ENCODE data around the gene DGKI. TPM values are rescaled to one million over a fixed set of nuclear protein-coding genes. Genes with fewer than 3 reads are reported as not detected.

DGKI gene
- total RNA-seq, 4 donors from 2014 or later: 0.64 to 1.2 (median 1.00) TPM; not detected in 1

DNA sequence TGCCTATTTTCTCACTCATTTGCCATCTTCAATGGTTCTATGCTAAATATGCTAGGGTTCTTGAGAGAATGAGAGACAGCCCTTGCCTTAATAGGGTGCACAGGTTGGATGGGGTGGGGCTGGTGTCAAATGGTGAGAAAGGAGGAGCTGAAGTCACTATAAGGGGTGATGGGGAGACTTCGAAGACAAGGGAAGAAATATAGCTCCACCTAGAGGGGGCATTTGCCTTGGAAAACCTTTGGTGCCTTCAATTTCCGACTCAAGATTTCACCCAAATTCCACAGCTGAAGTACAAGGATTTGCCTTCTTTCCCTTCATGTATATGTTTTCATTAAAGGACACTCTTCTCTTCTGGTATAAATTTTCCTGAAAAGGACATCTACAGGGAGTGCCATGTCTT is 508.9 kb downstream of the DGKI start:
- H3K4me3 ChIP-seq: no peak overlapping the region
- no peaks in the 10 kb centered on the region for H3K27me3 ChIP-seq
- H3K4me1 ChIP-seq: no peaks in the 10 kb centered on the region
- WGBS, 2 donors (ENCODE audit: low coverage in 1 of 2): 48 to 65% methylated on average over 2 of the region's 2 CpGs
- H3K27ac ChIP-seq: no peak overlapping the region
- in situ Hi-C loops (cut with MboI; ENCODE audit: low pct_ligation_motif_present in 1 of 4, low pct_unique_long_range_greater_than_20kb in 1 of 4, low sequenced_read_pairs in 3 of 4): no loop called here
- no peak for TF ChIP-seq EP300 (IDR thresholded peaks at IDR 0.05; ENCODE audit: low read depth)
- no peak for TF ChIP-seq CTCF (IDR thresholded peaks at IDR 0.05)
- no peak for TF ChIP-seq POLR2AphosphoS5 (IDR thresholded peaks at IDR 0.05)
- TF ChIP-seq POLR2A (IDR thresholded peaks at IDR 0.05): no peak
- no peaks in the 10 kb centered on the region for H3K36me3 ChIP-seq
- no peaks in the 10 kb centered on the region for H3K9me3 ChIP-seq
- no peak for DNase-seq
- intact Hi-C loops (cut with DNase I; ENCODE audit: low total_unique reads): no loop called here

- Histone ChIP-seq H3K4me1 (no peaks in the 10 kb centered on the region), H3K4me3 (no peak overlapping the region), H3K27ac (no peak overlapping the region), H3K27me3 (no peaks in the 10 kb centered on the region), H3K9me3 (no peaks in the 10 kb centered on the region), H3K36me3 (no peaks in the 10 kb centered on the region)
- intact Hi-C loops (cut with DNase I; ENCODE audit: low total_unique reads): no loop called here
- WGBS, 2 donors (ENCODE audit: low coverage in 1 of 2): 77 to 83% methylated on average over 3 to 4 of the region's 4 CpGs
- in situ Hi-C loops (cut with MboI; ENCODE audit: low pct_ligation_motif_present in 1 of 4, low pct_unique_long_range_greater_than_20kb in 1 of 4, low sequenced_read_pairs in 3 of 4): no loop called here
- TF ChIP-seq POLR2A (IDR thresholded peaks at IDR 0.05): no peak
- TF ChIP-seq EP300 (IDR thresholded peaks at IDR 0.05; ENCODE audit: low read depth): no peak
- TF ChIP-seq CTCF (IDR thresholded peaks at IDR 0.05): no peak
- no peak for TF ChIP-seq POLR2AphosphoS5 (IDR thresholded peaks at IDR 0.05)
- DNase-seq: no peak
These were observed 511.0 kb downstream of the DGKI start for GRCh38 chr7:137335814-137336213.

DNA sequence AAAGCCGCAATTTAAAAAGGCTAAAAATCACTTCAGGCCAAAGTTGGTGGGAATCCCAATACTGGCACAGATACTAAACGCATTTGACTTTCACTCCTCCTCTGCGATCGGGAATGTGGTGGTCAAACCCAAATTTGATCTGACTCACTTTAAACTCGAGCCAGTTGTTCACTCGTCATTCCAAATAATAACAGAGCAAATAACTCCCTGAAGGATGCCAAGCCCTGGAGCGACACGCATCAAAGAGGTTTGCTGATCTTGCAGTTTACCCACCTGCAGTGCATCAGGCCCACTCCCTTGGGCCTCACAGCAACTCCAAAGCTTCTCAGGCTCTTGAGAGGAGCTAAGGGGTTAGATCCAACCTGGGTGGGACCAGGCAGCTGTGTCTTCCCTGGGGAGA is 515.4 kb downstream of the DGKI start:
- Histone ChIP-seq H3K4me1 (no peaks in the 10 kb centered on the region), H3K9me3 (no peaks in the 10 kb centered on the region), H3K27ac (no peak overlapping the region), H3K36me3 (no peaks in the 10 kb centered on the region), H3K4me3 (no peak overlapping the region), H3K27me3 (no peaks in the 10 kb centered on the region)
- intact Hi-C loops (cut with DNase I; ENCODE audit: low total_unique reads): no loop called here
- TF ChIP-seq POLR2A (IDR thresholded peaks at IDR 0.05) (no peak), EP300 (IDR thresholded peaks at IDR 0.05; ENCODE audit: low read depth) (no peak), CTCF (IDR thresholded peaks at IDR 0.05) (no peak), POLR2AphosphoS5 (IDR thresholded peaks at IDR 0.05) (no peak)
- 71 to 90% methylated on average over 4 to 8 of the region's 8 CpGs for WGBS, 2 donors (ENCODE audit: low coverage in 1 of 2)
- DNase-seq: no peak
- in situ Hi-C loops (cut with MboI; ENCODE audit: low pct_ligation_motif_present in 1 of 4, low pct_unique_long_range_greater_than_20kb in 1 of 4, low sequenced_read_pairs in 3 of 4): no loop called here

Small RNA genes within 50 kb of the gene (small RNA-seq; reads per million reads assigned to genes)
- gene AC090498.1: 0 reads per million in 4 donors

Other genes with a start within 250 kb of the DGKI start
- 10 to 100 TPM; 16.4 to 37.0 (median 19.9) TPM for gene CREB3L2, start 155.1 kb upstream of the DGKI start, total RNA-seq
- not detected for gene AKR1D1, start 229.5 kb upstream of the DGKI start, total RNA-seq